ENCODE data around the gene APBB1IP. TPM values are rescaled to one million over a fixed set of nuclear protein-coding genes. Genes with fewer than 3 reads are reported as not detected.
"Not testable (repeated sequence)": the region's sequence is repeated elsewhere in the genome, so short reads cannot be mapped to it uniquely, and the experiment has no call there.

Gene APBB1IP
- total RNA-seq, 1 donor from 2014 or later: not detected

GRCh38 chr10:26440088-26440470, 1.9 kb downstream of the APBB1IP start:
- no peak for DNase-seq (ENCODE audit: low read depth)

- DNase-seq (ENCODE audit: low read depth): no peak
These were observed 3.5 kb downstream of the APBB1IP start for GRCh38 chr10:26441491-26442214.

- DNase-seq (ENCODE audit: low read depth): no peak
These were observed 7.4 kb downstream of the APBB1IP start for GRCh38 chr10:26445411-26446031.

GRCh38 chr10:26446258-26446657, 8.1 kb downstream of the APBB1IP start:
- no peak for DNase-seq (ENCODE audit: low read depth)

GRCh38 chr10:26448292-26448691, 10.2 kb downstream of the APBB1IP start:
- DNase-seq (ENCODE audit: low read depth): no peak

GRCh38 chr10:26448706-26449435, 10.7 kb downstream of the APBB1IP start:
- no peak for DNase-seq (ENCODE audit: low read depth)

- DNase-seq (ENCODE audit: low read depth): no peak
These were observed 11.6 kb downstream of the APBB1IP start for GRCh38 chr10:26449726-26450125.

GRCh38 chr10:26451903-26452302, 13.8 kb downstream of the APBB1IP start:
- DNase-seq (ENCODE audit: low read depth): no peak

- no peak for DNase-seq (ENCODE audit: low read depth)
These were observed 15.7 kb downstream of the APBB1IP start for GRCh38 chr10:26453850-26454249.

- DNase-seq (ENCODE audit: low read depth): no peak
These were observed 16.8 kb downstream of the APBB1IP start for GRCh38 chr10:26454891-26455290.

- no peak for DNase-seq (ENCODE audit: low read depth)
These were observed 17.6 kb downstream of the APBB1IP start for GRCh38 chr10:26455567-26456315.

- DNase-seq (ENCODE audit: low read depth): no peak
These were observed 18.9 kb downstream of the APBB1IP start for GRCh38 chr10:26457088-26457487.

- DNase-seq (ENCODE audit: low read depth): no peak
These were observed 22.6 kb downstream of the APBB1IP start for GRCh38 chr10:26460736-26461135.

- DNase-seq (ENCODE audit: low read depth): no peak
These were observed 25.8 kb downstream of the APBB1IP start for GRCh38 chr10:26463986-26464385.

GRCh38 chr10:26464632-26465280, 26.6 kb downstream of the APBB1IP start:
- no peak for DNase-seq (ENCODE audit: low read depth)

GRCh38 chr10:26466531-26466930, 28.4 kb downstream of the APBB1IP start:
- not testable (repeated sequence) for DNase-seq (ENCODE audit: low read depth)

GRCh38 chr10:26467639-26468038, 29.5 kb downstream of the APBB1IP start:
- DNase-seq (ENCODE audit: low read depth): no peak

GRCh38 chr10:26468291-26468690, 30.1 kb downstream of the APBB1IP start:
- no peak for DNase-seq (ENCODE audit: low read depth)

- DNase-seq (ENCODE audit: low read depth): no peak
These were observed 30.6 kb downstream of the APBB1IP start for GRCh38 chr10:26468700-26469099.

- no peak for DNase-seq (ENCODE audit: low read depth)
These were observed 34.3 kb downstream of the APBB1IP start for GRCh38 chr10:26472492-26472778.

- no peak for DNase-seq (ENCODE audit: low read depth)
These were observed 35.9 kb downstream of the APBB1IP start for GRCh38 chr10:26474026-26474425.

All from myocyte (in vitro differentiated cells).